Head of caudate nucleus (tissue), 42 donors: Measurements from ENCODE around the gene TUNAR.
"Not testable (repeated sequence)": the region's sequence is repeated elsewhere in the genome, so short reads cannot be mapped to it uniquely, and the experiment has no call there.

Source experiments
- DNase-seq, 42 donors: peaks; one replicate each; pipeline versions ENCODE4 v3.0.0 to v3.0.0-alpha.2; 2020 to 2021; ENCODE audit warnings: mixed read lengths in 7 of 42
- intact Hi-C: fragments of 100-400 bp; cut with DNase I; formaldehyde crosslinking; loops from one replicate; pipeline ENCODE4 v1.15.0; 2022

The TUNAR gene

DNA sequence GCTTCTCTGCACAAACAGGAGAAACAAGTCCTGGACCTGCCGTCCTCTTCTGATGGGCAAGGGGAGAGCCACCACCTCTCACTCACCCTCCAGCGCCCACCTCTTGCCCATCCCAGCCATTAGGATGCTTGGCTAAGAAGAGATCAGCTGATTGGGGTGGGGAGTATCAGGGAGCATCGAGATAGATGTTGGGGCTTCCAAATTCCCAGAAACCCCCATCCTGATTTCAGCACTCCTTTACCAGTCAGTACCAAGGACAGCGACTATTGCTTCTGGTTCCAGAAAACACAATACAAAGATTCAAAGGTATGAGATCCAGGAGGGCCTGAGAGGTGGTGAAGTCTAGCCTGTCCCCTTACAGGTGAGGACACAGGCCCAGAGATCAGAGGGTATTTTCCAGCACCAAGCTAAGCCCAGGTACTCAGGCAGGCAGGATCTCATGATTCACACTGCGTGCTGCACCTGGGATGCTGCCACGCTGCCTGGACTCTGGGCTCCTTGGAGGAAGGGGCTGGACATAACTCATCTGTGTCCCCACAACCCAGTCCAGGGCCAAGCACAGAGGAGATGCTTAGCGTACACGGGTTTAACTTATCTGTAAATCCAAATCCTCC is 76.6 kb downstream of the TUNAR start:
- intact Hi-C loops, result no loop called here
- no peak for DNase-seq

DNA sequence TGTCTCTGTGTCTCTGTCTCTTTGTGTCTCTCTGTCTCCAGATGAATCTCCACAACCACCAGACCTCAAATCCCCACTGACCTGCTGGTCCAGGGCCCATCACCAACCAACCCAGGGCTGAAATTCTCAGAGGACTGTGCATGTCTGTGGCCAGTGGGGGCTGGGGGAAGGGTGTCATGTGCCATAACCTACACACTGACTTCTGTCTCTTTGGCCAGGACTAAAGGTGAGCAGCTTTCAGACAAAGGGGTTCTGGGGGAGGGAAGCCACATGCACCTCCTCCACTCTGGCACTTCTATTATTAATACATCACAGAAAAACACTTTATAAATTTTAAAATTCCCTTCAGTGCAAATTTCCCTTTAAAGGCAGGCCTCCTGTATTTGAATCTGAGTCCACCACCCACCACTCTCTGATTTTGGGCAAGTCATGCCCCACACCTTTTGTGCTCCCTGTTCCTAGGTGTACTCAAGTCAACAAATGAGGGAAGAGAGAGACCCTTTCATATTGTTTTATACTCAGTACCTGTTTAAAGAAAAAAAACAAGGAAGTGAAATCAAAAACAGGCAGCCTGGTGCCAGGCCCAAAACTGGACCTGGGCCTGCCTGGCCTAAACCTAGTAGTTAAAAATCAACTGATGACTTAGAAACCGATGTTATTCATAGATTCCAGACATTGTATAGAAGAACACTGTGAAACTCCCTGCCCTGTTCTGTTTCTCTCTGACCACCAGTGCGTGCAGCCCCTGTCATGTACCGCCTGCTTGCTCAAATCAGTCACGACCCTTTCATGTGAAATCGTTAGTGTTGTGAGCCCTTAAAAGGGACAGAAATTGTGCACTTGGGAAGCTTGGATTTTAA is 80.2 kb downstream of the TUNAR start:
- intact Hi-C loops, result no loop called here

DNA sequence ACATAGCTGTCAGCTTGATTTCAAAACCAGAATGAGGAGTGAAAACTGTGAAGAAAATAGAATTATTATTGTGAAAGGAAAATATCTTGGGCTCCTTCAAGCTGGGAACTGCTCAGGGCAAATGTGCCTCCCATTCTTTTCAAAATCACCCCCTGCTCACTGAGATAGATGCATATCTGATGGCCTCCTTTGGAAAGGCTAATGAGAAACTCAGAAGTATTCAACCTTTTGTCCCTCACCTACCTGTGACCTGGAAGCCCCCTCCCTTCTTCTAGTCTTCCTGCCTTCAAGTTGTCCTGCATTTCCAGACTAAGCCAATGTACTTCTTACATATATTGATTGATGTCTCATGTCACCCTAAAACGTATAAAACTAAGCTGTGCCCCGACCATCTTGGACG is 81.5 kb downstream of the TUNAR start:
- intact Hi-C loops, result no loop called here
- DNase-seq, result no peak

More for the DNA sequence above, 80.2 kb downstream of the TUNAR start:
- DNase-seq, result no peak

DNA sequence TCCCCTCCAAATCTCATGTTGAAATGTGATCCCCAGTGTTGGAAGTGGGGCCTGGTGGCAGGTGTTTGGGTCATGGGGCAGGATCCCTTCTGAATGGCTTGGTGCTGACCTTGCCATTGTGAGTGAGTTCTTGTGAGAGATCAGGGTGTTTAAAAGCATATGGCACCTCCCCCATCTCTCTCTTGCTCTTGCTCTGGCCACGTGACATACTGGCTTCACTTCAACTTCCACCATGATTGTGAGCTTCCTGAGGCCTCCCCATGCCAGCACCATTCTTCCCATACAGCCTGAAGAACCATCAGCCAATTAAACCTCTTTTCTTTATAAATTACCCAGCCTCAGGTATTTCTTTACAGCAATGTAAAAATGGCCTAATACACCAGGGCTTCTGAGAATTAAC is 82.7 kb downstream of the TUNAR start:
- intact Hi-C loops, result no loop called here
- no peak for DNase-seq

DNA sequence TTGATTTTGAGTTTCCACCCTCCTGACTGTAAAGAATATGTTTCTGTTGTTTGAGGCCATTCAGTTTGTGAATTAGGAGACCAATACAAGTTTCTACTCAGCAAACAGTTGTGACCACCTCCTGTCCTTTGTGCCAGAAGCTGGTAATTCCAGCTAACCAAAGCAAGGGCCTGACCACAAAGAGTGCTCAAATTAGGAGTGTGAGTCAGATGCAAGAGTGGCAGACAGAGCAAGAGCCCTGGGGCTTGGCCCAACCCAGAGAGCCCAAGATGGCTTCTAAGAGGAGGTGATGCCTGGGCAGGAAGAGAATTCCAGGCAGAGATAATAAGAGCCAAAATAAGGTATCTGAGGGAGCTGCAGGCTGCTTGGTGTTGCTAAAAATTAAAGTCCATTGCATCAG is 84.8 kb downstream of the TUNAR start:
- DNase-seq, result no peak
- intact Hi-C loops, result no loop called here

DNA sequence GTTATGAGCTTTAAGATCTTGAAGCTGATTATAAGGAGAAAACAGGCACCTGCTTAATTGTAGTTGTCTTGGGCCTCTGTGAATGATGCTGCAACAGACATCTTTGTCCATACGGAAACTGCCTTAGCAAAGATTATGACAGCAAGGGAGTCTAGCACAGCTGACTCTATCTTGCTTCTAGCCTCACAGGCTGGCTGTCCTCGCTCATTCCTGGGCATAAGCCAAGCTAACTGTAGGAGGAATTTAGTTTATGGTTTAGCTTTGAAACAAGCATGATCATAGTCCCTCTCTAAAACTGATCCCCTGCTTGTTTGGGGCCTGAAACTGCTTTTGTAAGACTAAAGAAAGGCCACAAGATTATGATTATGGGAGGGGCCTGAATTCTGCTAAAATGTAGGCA is 88.3 kb downstream of the TUNAR start:
- intact Hi-C loops, result no loop called here
- no peak for DNase-seq

DNA sequence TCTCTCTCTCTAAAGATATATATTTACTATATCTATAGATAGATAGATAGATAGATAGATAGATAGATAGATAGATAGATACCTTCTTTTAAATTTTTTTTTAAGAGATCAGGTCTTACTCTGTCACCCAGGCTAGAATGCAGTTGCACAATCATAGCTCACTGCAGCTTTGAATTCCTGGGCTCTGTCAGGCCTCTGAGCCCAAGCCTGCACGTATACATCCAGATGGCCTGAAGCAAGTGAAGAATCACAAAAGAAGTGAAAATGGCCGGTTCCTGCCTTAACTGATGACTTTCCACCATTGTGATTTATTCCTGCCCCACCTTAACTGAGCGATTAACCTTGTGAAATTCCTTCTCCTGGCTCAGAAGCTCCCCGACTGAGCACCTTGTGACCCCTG is 91.4 kb downstream of the TUNAR start:
- DNase-seq, intact Hi-C loops: not testable (repeated sequence)
